ENCODE results near the gene C1orf52.

Gene C1orf52

GRCh38 chr1:85306236-85306635 is 46.8 kb upstream of the C1orf52 start:
- Histone ChIP-seq H3K9ac (ENCODE audit: low read length) (no peak overlapping the region), H2AFZ (ENCODE audit: low read length) (no peak overlapping the region), H3K4me2 (ENCODE audit: low read depth, low read length) (no peak overlapping the region), H3K4me3 (ENCODE audit: low read length) (no peak overlapping the region), H3K36me3 (replicated peaks; ENCODE audit: insufficient read depth, low read length) (no peaks in the 10 kb centered on the region), H3K9me2 (replicated peaks; ENCODE audit: insufficient read depth, low read length) (no peaks in the 10 kb centered on the region), H3K27me3 (replicated peaks; ENCODE audit: insufficient read depth, low read length) (no peaks in the 10 kb centered on the region), H3F3A (ENCODE audit: insufficient read depth, low read length) (no peaks in the 10 kb centered on the region), H3K79me2 (ENCODE audit: low read length) (no peaks in the 10 kb centered on the region), H3K27ac (ENCODE audit: low read length) (no peak overlapping the region), H4K20me1 (ENCODE audit: insufficient read depth, low read length) (no peaks in the 10 kb centered on the region), H3K4me1 (ENCODE audit: low read length) (no peaks in the 10 kb centered on the region), H3K9me3 (replicated peaks; ENCODE audit: insufficient read depth, low read length) (no peaks in the 10 kb centered on the region)
- no peak for TF ChIP-seq EZH2phosphoT487 (IDR thresholded peaks at IDR 0.05; ENCODE audit: low read length)
- TF ChIP-seq, protein P1, sequence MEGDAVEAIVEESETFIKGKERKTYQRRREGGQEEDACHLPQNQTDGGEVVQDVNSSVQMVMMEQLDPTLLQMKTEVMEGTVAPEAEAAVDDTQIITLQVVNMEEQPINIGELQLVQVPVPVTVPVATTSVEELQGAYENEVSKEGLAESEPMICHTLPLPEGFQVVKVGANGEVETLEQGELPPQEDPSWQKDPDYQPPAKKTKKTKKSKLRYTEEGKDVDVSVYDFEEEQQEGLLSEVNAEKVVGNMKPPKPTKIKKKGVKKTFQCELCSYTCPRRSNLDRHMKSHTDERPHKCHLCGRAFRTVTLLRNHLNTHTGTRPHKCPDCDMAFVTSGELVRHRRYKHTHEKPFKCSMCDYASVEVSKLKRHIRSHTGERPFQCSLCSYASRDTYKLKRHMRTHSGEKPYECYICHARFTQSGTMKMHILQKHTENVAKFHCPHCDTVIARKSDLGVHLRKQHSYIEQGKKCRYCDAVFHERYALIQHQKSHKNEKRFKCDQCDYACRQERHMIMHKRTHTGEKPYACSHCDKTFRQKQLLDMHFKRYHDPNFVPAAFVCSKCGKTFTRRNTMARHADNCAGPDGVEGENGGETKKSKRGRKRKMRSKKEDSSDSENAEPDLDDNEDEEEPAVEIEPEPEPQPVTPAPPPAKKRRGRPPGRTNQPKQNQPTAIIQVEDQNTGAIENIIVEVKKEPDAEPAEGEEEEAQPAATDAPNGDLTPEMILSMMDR (IDR thresholded peaks at IDR 0.05; ENCODE audit: low read length): no peak
- TF ChIP-seq EZH2 (optimal IDR thresholded peaks at IDR 0.05; ENCODE audit: low read depth, low read length): no peak
- no peak for DNase-seq

DNA sequence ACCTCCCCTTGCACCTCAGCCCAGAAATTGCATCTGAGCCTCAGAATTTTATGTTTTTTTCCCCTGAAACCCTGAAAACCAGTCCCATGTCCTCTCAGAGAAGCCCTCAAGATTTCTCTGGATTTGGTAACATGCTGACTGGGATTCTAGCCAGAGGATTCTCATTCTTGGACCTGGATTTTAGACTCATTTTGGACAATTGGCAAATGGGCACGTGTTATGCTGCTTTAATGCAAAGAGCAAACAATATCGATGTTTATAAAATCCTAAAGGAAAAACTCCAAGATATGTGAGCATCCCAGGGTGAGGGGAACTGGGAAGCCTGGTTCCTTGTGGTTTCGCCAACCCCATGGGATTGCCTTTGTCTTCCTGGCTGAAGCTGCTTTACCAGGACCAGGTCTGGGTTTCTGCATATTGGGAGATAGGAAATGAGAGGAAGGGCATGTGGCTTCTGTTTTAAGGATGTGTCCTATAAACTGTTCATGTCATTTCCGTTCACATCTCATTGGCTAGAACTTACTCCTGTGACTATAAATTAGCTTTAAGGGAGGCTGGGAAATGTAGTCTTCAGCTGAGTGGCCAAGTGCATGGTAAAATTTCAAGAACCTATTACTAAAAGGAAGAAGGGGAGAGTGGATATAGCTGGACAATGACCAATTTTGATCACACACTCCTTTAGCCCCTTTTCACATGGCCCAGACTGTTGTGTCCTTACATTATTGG is 44.1 kb upstream of the C1orf52 start:
- Histone ChIP-seq H3K4me1 (ENCODE audit: low read length) (no peaks in the 10 kb centered on the region), H3K27ac (ENCODE audit: low read length) (no peak overlapping the region), H3K4me3 (ENCODE audit: low read length) (no peak overlapping the region), H2AFZ (ENCODE audit: low read length) (no peak overlapping the region), H3K9me2 (replicated peaks; ENCODE audit: insufficient read depth, low read length) (no peaks in the 10 kb centered on the region), H3K9ac (ENCODE audit: low read length) (no peak overlapping the region), H3K9me3 (replicated peaks; ENCODE audit: insufficient read depth, low read length) (no peaks in the 10 kb centered on the region), H4K20me1 (ENCODE audit: insufficient read depth, low read length) (no peaks in the 10 kb centered on the region), H3K4me2 (ENCODE audit: low read depth, low read length) (no peak overlapping the region), H3K36me3 (replicated peaks; ENCODE audit: insufficient read depth, low read length) (no peaks in the 10 kb centered on the region), H3F3A (ENCODE audit: insufficient read depth, low read length) (no peaks in the 10 kb centered on the region), H3K79me2 (ENCODE audit: low read length) (no peaks in the 10 kb centered on the region), H3K27me3 (replicated peaks; ENCODE audit: insufficient read depth, low read length) (no peaks in the 10 kb centered on the region)
- no peak for TF ChIP-seq EZH2 (optimal IDR thresholded peaks at IDR 0.05; ENCODE audit: low read depth, low read length)
- no peak for TF ChIP-seq EZH2phosphoT487 (IDR thresholded peaks at IDR 0.05; ENCODE audit: low read length)
- TF ChIP-seq, protein P1 (IDR thresholded peaks at IDR 0.05; ENCODE audit: low read length): no peak
- no peak for DNase-seq

DNA sequence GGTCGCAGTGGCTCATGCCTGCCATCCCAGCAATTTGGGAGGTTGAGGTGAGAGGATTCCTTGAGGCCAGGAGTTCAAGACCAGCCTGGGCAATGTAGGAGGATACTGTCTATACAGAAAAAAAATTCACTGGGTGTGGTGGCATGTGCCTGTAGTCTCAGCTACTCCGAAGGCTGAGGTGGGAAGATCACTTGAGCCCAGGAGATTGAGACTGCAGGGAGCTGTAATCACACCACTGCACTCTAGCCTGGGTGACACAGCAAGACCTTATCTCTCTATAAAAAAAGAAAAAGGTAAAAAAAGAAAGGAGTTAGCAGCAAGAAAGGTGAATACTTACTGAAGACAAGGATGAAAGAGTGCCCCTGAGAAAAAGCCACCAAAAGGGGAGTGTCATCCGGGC is 40.7 kb upstream of the C1orf52 start:
- H3K4me1 ChIP-seq (ENCODE audit: low read length): no peaks in the 10 kb centered on the region
- no peaks in the 10 kb centered on the region for H3K36me3 ChIP-seq (replicated peaks; ENCODE audit: insufficient read depth, low read length)
- H3K9ac ChIP-seq (ENCODE audit: low read length): no peak overlapping the region
- H4K20me1 ChIP-seq (ENCODE audit: insufficient read depth, low read length): no peaks in the 10 kb centered on the region
- TF ChIP-seq EZH2 (optimal IDR thresholded peaks at IDR 0.05; ENCODE audit: low read depth, low read length) (no peak), EZH2phosphoT487 (IDR thresholded peaks at IDR 0.05; ENCODE audit: low read length) (no peak)
- TF ChIP-seq, protein P1 (IDR thresholded peaks at IDR 0.05; ENCODE audit: low read length): no peak
- H3K9me2 ChIP-seq (replicated peaks; ENCODE audit: insufficient read depth, low read length): no peaks in the 10 kb centered on the region
- H3K79me2 ChIP-seq (ENCODE audit: low read length): no peaks in the 10 kb centered on the region
- H2AFZ ChIP-seq (ENCODE audit: low read length): no peak overlapping the region
- no peak overlapping the region for H3K27ac ChIP-seq (ENCODE audit: low read length)
- H3F3A ChIP-seq (ENCODE audit: insufficient read depth, low read length): no peaks in the 10 kb centered on the region
- no peak overlapping the region for H3K4me2 ChIP-seq (ENCODE audit: low read depth, low read length)
- no peaks in the 10 kb centered on the region for H3K27me3 ChIP-seq (replicated peaks; ENCODE audit: insufficient read depth, low read length)
- DNase-seq: no peak
- no peaks in the 10 kb centered on the region for H3K9me3 ChIP-seq (replicated peaks; ENCODE audit: insufficient read depth, low read length)
- H3K4me3 ChIP-seq (ENCODE audit: low read length): no peak overlapping the region
